COR-L47 (cell line): Measurements from ENCODE around the gene MESP2.
"Not testable (repeated sequence)": the region's sequence is repeated elsewhere in the genome, so short reads cannot be mapped to it uniquely, and the experiment has no call there.

Source experiments
- DNase-seq: peaks from one replicate; lab custom pipeline; 2025; lab: John Stamatoyannopoulos, UW

MESP2 gene

DNA sequence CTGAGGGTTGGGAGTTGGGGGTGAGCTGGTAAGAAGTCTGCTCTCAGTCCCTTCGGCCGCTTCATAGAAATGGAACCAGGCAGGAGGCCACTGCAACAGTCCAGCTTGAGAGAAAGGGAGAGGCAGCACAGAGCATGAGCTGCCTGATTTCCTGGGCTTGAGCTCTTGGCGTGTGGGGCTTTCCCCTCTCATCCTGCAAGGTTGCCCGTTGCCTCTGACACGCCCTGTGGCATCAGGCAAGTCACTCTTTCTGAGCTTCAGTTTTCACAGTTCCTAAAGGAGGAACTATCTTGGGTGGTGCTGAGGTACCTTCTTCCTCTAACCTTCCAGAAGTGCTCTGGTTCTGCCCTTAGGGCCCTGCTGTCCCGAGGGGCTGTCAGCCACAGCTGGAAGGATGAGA is 4.9 kb downstream of the MESP2 start:
- no peak for DNase-seq

GRCh38 chr15:89781891-89782618 is 5.9 kb downstream of the MESP2 start:
- no peak for DNase-seq

DNA sequence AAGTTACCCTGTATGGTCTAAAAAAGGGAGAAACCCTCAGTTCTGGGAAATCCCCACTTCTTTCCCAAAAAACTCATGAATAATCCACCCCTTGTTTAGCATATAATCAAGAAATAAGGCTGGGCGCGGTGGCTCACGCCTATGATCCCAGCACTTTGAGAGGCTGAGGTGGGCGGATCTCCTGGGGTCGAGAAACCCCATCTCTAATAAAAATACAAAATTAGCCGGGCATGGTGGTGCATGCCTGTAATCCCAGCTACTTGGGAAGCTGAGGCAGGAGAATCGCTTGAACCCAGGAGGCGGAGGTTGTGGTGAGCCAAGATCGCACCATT is 6.5 kb downstream of the MESP2 start:
- DNase-seq = not testable (repeated sequence)

DNA sequence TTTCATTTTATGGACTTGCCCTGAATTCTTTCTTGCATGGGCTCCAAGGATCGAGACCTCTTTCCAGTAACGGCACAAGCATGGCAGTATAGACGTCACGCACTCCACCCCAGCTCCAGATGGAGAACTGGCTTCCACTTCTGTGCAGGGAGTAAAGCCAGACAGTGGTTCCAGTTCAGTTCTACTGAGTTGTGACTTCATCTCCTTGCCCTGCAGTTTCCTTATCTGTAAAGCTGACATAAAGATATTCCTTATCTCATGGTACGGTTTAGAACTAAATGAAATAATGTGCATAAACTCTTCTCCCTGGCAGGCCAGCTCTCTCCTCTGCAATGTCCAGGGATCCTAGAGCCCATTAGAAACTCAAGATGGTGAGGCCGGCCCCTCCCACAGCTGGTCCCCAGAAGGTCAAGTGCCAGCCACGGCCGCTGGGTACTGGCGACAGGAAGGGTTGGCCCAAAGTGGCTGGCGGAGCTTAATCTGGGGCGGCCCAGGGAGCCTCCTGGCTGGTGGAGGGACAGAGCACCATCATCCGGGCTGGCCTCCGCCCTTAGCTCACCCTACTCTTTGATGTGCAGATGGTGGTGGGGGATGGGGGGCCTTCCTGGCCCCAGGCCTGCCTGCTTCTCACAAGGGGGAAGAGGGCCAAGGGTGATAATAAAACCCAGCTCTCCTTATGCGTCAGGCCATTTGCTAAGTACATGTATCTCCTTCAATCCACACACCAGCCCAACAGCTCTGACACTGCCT is 7.2 kb downstream of the MESP2 start:
- DNase-seq = no peak

DNA sequence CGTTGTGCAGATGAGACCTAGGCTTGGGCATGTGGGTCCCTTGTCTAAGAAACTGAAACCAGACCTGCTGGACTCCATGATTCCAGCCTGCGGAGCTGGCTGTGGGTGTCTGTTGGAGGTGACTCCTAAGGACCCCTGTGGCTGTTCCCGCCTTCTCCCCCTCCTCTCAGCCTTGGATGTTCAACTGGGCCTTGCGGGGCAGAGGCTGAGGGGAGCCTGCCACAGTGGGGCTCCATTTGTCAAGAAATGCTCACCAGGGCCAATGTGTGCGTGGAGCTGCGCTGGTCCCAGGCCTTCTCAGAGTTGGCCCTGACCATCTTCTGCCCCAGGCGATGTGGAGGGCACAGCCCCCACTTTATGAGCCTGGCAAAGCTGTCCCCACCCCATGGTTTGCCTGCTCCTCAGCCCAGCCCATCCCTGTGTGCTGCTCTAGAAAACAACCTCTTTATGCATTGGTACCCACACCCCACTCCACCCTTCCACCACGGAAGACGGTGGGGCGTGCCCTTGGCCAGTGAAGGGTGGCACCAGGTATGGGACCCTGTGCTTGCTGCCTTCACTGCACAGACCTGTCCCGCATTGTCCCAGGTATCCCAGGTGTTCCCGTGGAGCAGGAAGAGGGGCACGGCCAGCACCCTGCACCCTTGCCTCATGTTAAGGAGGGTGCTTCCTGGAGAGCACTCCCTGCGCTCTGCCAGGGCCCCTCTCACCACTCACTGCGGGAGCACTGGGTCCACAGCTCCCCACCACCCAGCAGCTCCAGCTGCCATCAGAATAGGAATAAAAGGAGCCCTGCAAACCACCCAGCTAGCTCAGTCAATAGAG is 7.9 kb downstream of the MESP2 start:
- DNase-seq = no peak

GRCh38 chr15:89784686-89784960 is 8.5 kb downstream of the MESP2 start:
- no peak for DNase-seq

- no peak for DNase-seq
These were observed 9.1 kb downstream of the MESP2 start for GRCh38 chr15:89785064-89785773.

DNA sequence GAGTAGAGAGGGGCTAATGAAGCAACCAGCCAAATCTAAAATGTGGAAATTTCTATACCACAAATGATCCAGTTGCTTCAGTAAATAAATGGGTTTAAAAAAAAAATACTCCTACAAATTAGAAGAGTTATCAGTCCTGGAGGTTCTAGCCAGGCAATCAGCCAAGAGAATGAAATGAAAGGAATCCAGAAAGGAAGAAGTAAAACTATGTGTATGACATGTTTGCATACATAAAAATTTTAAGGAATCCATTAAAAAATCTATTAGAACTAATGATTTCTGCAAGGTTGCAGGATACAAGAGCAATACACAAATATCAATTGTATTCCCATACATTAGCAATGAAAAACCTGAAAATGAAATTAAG is 9.6 kb downstream of the MESP2 start:
- DNase-seq = no peak

- DNase-seq = no peak
These were observed 11.8 kb downstream of the MESP2 start for GRCh38 chr15:89787944-89788343.

GRCh38 chr15:89788585-89788984 is 12.5 kb downstream of the MESP2 start:
- not testable (repeated sequence) for DNase-seq

- no peak for DNase-seq
These were observed 14.1 kb downstream of the MESP2 start for GRCh38 chr15:89790206-89790605.

DNA sequence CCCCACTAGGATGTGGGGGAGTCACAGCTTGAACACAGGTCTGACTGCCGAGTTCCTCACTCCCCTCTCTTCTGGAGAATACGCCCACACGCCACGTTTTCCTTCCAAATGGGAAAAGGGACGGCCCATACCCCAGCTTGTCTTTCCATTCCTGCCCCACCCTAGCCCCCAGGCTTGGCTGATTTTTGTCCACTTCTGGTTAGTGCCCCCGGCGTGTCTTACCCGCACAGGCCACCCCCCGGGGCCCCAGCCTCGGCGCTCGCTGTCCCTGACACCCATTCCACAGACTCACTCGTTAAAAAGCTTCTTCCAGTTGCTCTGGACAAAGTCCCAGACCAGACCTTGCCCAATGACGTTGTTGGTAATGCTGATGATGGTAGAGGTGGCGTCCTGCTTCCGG is 14.5 kb downstream of the MESP2 start:
- no peak for DNase-seq

DNA sequence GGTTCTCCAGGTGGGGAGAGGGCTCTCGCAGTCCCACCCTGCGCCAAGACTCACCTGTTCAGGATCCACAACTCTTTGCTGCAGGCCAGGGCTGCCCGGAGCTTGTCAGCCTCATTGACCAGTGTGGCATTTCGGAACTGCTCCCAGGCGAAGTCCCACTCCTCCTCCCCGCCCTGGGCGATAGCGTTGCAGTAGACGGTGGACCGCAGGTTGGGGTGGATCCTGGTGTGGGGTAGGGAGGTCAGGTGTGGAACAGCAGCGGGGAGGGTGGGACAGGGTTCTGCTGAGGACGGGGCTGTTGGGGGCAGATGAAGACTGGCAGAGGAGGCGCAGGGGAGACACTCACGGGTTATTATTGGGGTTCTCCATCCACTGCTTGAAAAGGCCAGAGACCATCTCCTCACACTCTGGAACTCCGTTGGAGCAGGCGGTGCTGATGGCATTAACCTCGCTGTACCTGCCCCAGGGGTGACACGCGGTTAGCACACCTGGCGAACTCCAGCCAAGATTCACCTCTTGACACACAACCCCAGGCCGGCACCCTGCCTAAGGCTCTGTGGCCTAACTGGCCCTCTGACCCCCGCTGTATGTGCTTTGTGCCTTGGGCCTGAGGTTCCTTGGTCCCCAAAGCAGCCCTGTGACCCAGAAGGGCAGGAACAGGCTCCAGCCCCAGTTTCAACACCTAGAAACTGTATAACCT is 16.1 kb downstream of the MESP2 start:
- DNase-seq = no peak

DNA sequence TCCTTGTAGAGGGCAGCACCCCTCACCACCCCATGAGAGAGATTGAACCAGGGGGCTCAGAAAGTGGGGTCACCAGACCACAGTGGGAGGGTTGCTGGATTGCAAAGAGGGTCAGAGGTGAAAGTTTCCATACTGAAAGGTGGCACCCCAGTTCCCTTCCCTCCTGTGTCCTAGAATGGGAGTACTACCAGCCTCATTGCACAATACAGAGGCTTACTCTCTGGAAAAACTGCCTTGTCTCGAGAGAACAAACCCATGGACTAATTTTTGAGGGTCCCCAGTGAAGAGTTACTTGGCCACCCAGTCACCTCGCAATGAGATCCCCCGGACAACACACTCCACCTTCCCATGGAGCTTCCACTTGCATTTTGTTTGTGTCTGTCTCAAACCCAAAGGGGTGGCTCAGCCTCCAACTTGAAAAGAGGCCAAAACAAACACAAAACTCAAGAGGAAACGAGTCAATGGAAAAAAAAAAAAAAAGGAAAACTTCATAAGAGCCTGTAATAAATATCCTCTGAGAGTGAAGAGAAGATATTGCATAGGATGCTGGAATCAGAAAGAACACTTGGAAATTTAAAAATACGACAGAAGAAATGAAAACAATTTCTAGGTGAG is 18.6 kb downstream of the MESP2 start:
- no peak for DNase-seq

DNA sequence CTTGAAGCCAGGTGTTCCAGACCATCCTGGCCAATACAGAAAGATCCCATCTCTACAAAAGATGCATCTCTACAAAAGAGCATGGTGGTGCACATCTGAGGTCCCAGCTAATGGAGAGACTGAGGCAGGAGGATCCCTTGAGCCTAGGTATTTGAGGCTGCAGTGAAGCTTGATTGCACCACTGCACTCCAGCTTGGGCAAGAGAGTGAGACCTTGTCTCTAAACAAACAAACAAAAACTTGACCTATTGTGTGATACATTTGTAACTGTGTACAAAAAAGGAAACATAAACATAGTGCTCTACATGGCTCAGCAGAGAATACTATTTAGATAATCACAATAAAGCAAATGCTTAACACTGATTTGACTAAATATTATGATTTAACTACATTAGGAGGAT is 19.9 kb downstream of the MESP2 start:
- no peak for DNase-seq

DNA sequence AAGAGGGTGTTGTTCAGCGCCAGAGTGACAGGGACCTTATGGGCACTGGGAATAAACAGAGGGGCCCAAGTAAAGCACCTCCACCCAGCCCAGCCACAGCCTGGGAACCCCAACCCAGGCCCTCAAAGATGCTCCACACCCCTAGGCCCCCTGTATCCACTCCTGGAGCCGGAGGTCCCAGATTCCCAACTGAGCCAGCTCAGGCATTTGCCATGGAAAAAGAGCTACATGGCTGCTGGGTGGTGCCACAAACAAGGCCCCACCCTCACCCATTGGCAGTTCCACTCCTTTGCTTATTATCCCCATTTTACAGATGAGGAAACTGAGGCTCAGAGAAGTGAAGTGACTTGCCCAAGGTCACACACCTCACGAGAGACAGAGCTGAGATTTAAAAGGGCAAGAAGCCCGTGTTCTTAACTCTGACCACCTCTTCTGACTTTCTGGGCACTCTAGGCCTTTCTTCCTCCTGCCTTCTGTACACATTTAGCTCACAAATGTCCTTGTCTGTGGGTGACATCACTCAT is 21.6 kb downstream of the MESP2 start:
- no peak for DNase-seq

- no peak for DNase-seq
These were observed 23.1 kb downstream of the MESP2 start for GRCh38 chr15:89799011-89799911.

DNA sequence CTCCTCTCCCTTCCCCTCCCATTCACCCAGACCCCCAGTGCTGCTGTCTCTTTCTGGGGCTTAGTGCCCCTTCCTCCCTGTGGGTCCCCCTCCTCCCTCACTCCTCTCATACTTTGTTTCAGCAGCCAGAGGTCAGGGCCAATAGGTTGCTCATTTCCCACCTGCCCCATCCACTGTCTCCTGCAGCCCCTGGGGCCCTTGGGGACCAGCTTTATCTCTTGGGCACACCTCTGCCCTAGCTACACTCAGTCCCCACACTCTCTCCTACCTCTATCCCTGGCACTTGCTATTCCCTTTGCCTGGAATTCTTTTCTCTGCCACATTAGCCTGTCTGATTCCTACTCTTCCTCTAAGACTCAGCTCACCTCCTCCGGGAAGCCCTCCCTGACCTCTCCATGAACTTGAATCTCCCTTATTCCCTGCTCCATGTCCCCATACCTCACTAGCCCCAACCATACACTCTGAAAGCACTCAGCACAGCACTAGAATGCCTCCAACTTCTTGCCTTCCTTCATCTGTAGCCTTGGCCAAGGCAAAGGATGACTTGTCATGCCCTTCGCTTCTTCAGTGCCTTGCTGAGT is 23.9 kb downstream of the MESP2 start:
- DNase-seq = no peak

GRCh38 chr15:89801471-89802195 is 25.5 kb downstream of the MESP2 start:
- no peak for DNase-seq
